ENCODE measurements around the gene FOXO4. TPM values are rescaled to one million over a fixed set of nuclear protein-coding genes. Genes with fewer than 3 reads are reported as not detected.

FOXO4 gene
- total RNA-seq, 2 experiments from 2014 or later: 6.0 to 7.8 TPM

GRCh38 chrX:71109051-71109450 lies 13.4 kb downstream of the FOXO4 start:
- Mint-ChIP-seq H3K27me3 (no peaks in the 10 kb centered on the region), H3K4me1 (peaks cover 45% of the 10 kb centered on the region), H3K9me3 (no peaks in the 10 kb centered on the region), H3K27ac (peak overlapping the region; percentile 96), H3K4me3 (peak overlapping the region; percentile 99), H3K36me3 (peaks cover 68% of the 10 kb centered on the region)
- no peak for DNase-seq

GRCh38 chrX:71111141-71111843 lies 15.6 kb downstream of the FOXO4 start, which contains the start of gene IL2RG:
Gene IL2RG, minus strand, starts transcription at chrX:71111577. Its CDS starts 38 bp downstream, at chrX:71111539.
- H3K4me3 Mint-ChIP-seq: peak within 1 kb of the TSS; percentile 99
- H3K9me3 Mint-ChIP-seq: no peaks in the 10 kb centered on the region
- peak; percentile 73 for DNase-seq
- peak within 1 kb of the TSS; percentile 96 for H3K27ac Mint-ChIP-seq
- peaks cover 48% of the 10 kb centered on the region for H3K36me3 Mint-ChIP-seq
- H3K27me3 Mint-ChIP-seq: no peaks in the 10 kb centered on the region
- peaks cover 33% of the 10 kb centered on the region for H3K4me1 Mint-ChIP-seq

GRCh38 chrX:71111921-71112431 lies 16.3 kb downstream of the FOXO4 start:
- Mint-ChIP-seq H3K4me3 (peak overlapping the region; percentile 99), H3K27ac (peak overlapping the region; percentile 96), H3K9me3 (no peaks in the 10 kb centered on the region), H3K27me3 (no peaks in the 10 kb centered on the region), H3K4me1 (peaks cover 28% of the 10 kb centered on the region), H3K36me3 (peaks cover 44% of the 10 kb centered on the region)
- no peak for DNase-seq

GRCh38 chrX:71117358-71117757 lies 21.7 kb downstream of the FOXO4 start:
- peaks cover 6% of the 10 kb centered on the region for H3K36me3 Mint-ChIP-seq
- H3K27me3 Mint-ChIP-seq: no peaks in the 10 kb centered on the region
- H3K27ac Mint-ChIP-seq: no peak overlapping the region
- no peak for DNase-seq
- H3K4me1 Mint-ChIP-seq: peaks cover 27% of the 10 kb centered on the region
- no peaks in the 10 kb centered on the region for H3K9me3 Mint-ChIP-seq
- H3K4me3 Mint-ChIP-seq: no peak overlapping the region

- H3K27ac Mint-ChIP-seq: peak within 1 kb of the TSS; percentile 86
- H3K4me1 Mint-ChIP-seq: peaks cover 24% of the 10 kb centered on the region
- H3K4me3 Mint-ChIP-seq: peak within 1 kb of the TSS; percentile 81
- H3K27me3 Mint-ChIP-seq: no peaks in the 10 kb centered on the region
- DNase-seq: peak; percentile 85
- no peaks in the 10 kb centered on the region for H3K9me3 Mint-ChIP-seq
- peaks cover 10% of the 10 kb centered on the region for H3K36me3 Mint-ChIP-seq
These were observed 22.7 kb downstream of the FOXO4 start, which contains the start of gene MED12 for GRCh38 chrX:71118032-71118984. Gene MED12, plus strand, starts transcription at chrX:71118596. Its CDS starts 159 bp downstream, at chrX:71118755.

GRCh38 chrX:71118985-71119535 lies 23.4 kb downstream of the FOXO4 start:
- Mint-ChIP-seq H3K36me3 (peaks cover 10% of the 10 kb centered on the region), H3K4me3 (peak overlapping the region; percentile 81), H3K27me3 (no peaks in the 10 kb centered on the region), H3K27ac (peak overlapping the region; percentile 86), H3K4me1 (peaks cover 22% of the 10 kb centered on the region), H3K9me3 (no peaks in the 10 kb centered on the region)
- no peak for DNase-seq

- Mint-ChIP-seq H3K27ac (no peak overlapping the region), H3K36me3 (peaks cover 21% of the 10 kb centered on the region), H3K27me3 (no peaks in the 10 kb centered on the region), H3K4me3 (peak overlapping the region; percentile 72), H3K4me1 (peaks cover 12% of the 10 kb centered on the region), H3K9me3 (no peaks in the 10 kb centered on the region)
- no peak for DNase-seq
These were observed 32.6 kb downstream of the FOXO4 start for GRCh38 chrX:71128166-71128833.

GRCh38 chrX:71128915-71129765 lies 33.5 kb downstream of the FOXO4 start:
- H3K27me3 Mint-ChIP-seq: no peaks in the 10 kb centered on the region
- H3K4me3 Mint-ChIP-seq: peak overlapping the region; percentile 72
- no peaks in the 10 kb centered on the region for H3K9me3 Mint-ChIP-seq
- peak; percentile 64 for DNase-seq
- H3K4me1 Mint-ChIP-seq: peaks cover 12% of the 10 kb centered on the region
- peaks cover 21% of the 10 kb centered on the region for H3K36me3 Mint-ChIP-seq
- H3K27ac Mint-ChIP-seq: peak overlapping the region; percentile 87

GRCh38 chrX:71131510-71131909 lies 35.9 kb downstream of the FOXO4 start:
- H3K27ac Mint-ChIP-seq: no peak overlapping the region
- H3K4me3 Mint-ChIP-seq: no peak overlapping the region
- no peak for DNase-seq
- no peaks in the 10 kb centered on the region for H3K27me3 Mint-ChIP-seq
- H3K36me3 Mint-ChIP-seq: peaks cover 22% of the 10 kb centered on the region
- H3K9me3 Mint-ChIP-seq: no peaks in the 10 kb centered on the region
- H3K4me1 Mint-ChIP-seq: peaks cover 12% of the 10 kb centered on the region

- no peaks in the 10 kb centered on the region for H3K27me3 Mint-ChIP-seq
- H3K9me3 Mint-ChIP-seq: no peaks in the 10 kb centered on the region
- H3K4me3 Mint-ChIP-seq: no peak overlapping the region
- H3K27ac Mint-ChIP-seq: no peak overlapping the region
- DNase-seq: no peak
- peaks cover 8% of the 10 kb centered on the region for H3K4me1 Mint-ChIP-seq
- H3K36me3 Mint-ChIP-seq: peaks cover 14% of the 10 kb centered on the region
These were observed 44.8 kb downstream of the FOXO4 start for GRCh38 chrX:71140440-71140839.

GRCh38 chrX:71143508-71143907 lies 47.9 kb downstream of the FOXO4 start:
- peaks cover 12% of the 10 kb centered on the region for H3K4me1 Mint-ChIP-seq

GRCh38 chrX:71144651-71145050 lies 49.0 kb downstream of the FOXO4 start, which contains the start of gene NLGN3:
Gene NLGN3, plus strand, starts transcription at chrX:71144841. Its CDS starts 2,909 bp downstream, at chrX:71147750.
- H3K9me3 Mint-ChIP-seq: no peaks in the 10 kb centered on the region
- no peaks in the 10 kb centered on the region for H3K27me3 Mint-ChIP-seq
- DNase-seq: no peak
- H3K36me3 Mint-ChIP-seq: peaks cover 2% of the 10 kb centered on the region
- no peak within 1 kb of the TSS for H3K4me3 Mint-ChIP-seq
- peak within 1 kb of the TSS; percentile 51 for H3K27ac Mint-ChIP-seq
- peaks cover 9% of the 10 kb centered on the region for H3K4me1 Mint-ChIP-seq

More at GRCh38 chrX:71143508-71143907, 47.9 kb downstream of the FOXO4 start:
- Mint-ChIP-seq H3K9me3 (no peaks in the 10 kb centered on the region), H3K4me3 (no peak overlapping the region), H3K27ac (no peak overlapping the region), H3K27me3 (no peaks in the 10 kb centered on the region), H3K36me3 (peaks cover 9% of the 10 kb centered on the region)
- no peak for DNase-seq

GRCh38 chrX:71147496-71148277 lies 52.0 kb downstream of the FOXO4 start:
- no peak for DNase-seq
- H3K27me3 Mint-ChIP-seq: no peaks in the 10 kb centered on the region
- no peak overlapping the region for H3K27ac Mint-ChIP-seq
- H3K9me3 Mint-ChIP-seq: no peaks in the 10 kb centered on the region
- H3K4me1 Mint-ChIP-seq: peaks cover 9% of the 10 kb centered on the region
- H3K4me3 Mint-ChIP-seq: no peak overlapping the region
- peaks cover 2% of the 10 kb centered on the region for H3K36me3 Mint-ChIP-seq
